DMS79 (cell line): Measurements from ENCODE around the gene PLOD3.

ENCODE experiments used
- DNase-seq: peaks from one replicate; lab custom pipeline; 2025; lab: John Stamatoyannopoulos, UW

PLOD3 gene

GRCh38 chr7:101239191-101239950, 22.0 kb upstream of the PLOD3 start:
- no peak for DNase-seq

GRCh38 chr7:101238226-101239182, 21.1 kb upstream of the PLOD3 start:
- no peak for DNase-seq

GRCh38 chr7:101237206-101238067, 20.1 kb upstream of the PLOD3 start, which contains the start of gene CLDN15:
Gene CLDN15, minus strand, starts transcription at chr7:101237802. Its CDS starts 221 bp downstream, at chr7:101237581.
- no peak for DNase-seq

GRCh38 chr7:101236292-101236835, 19.0 kb upstream of the PLOD3 start:
- DNase-seq, result no peak

GRCh38 chr7:101235522-101235921, 18.1 kb upstream of the PLOD3 start:
- no peak for DNase-seq

- no peak for DNase-seq
These were observed 17.7 kb upstream of the PLOD3 start for GRCh38 chr7:101235050-101235449.

GRCh38 chr7:101234636-101235035, 17.3 kb upstream of the PLOD3 start:
- DNase-seq, result no peak

- no peak for DNase-seq
These were observed 16.6 kb upstream of the PLOD3 start for GRCh38 chr7:101233907-101234547.

GRCh38 chr7:101232141-101232850, 14.9 kb upstream of the PLOD3 start:
- DNase-seq, result peak; percentile 26

- DNase-seq, result no peak
These were observed 14.3 kb upstream of the PLOD3 start for GRCh38 chr7:101231644-101232043.

- DNase-seq, result no peak
These were observed 9.3 kb upstream of the PLOD3 start for GRCh38 chr7:101226721-101227120.

- DNase-seq, result no peak
These were observed 8.3 kb upstream of the PLOD3 start for GRCh38 chr7:101225650-101226049.

- DNase-seq, result no peak
These were observed 6.1 kb upstream of the PLOD3 start for GRCh38 chr7:101223528-101223927.

GRCh38 chr7:101222275-101222830, 5.0 kb upstream of the PLOD3 start:
- DNase-seq, result no peak

- DNase-seq, result no peak
These were observed 2.9 kb upstream of the PLOD3 start for GRCh38 chr7:101220295-101220694.

GRCh38 chr7:101218236-101219125, 1.1 kb upstream of the PLOD3 start:
- no peak for DNase-seq

- DNase-seq, result no peak
These were observed 457 bp downstream of the PLOD3 start for GRCh38 chr7:101216860-101217387.

GRCh38 chr7:101216001-101216859, 1.2 kb downstream of the PLOD3 start:
- no peak for DNase-seq
